Measurements from ENCODE around the gene CCPG1.

The CCPG1 gene

DNA sequence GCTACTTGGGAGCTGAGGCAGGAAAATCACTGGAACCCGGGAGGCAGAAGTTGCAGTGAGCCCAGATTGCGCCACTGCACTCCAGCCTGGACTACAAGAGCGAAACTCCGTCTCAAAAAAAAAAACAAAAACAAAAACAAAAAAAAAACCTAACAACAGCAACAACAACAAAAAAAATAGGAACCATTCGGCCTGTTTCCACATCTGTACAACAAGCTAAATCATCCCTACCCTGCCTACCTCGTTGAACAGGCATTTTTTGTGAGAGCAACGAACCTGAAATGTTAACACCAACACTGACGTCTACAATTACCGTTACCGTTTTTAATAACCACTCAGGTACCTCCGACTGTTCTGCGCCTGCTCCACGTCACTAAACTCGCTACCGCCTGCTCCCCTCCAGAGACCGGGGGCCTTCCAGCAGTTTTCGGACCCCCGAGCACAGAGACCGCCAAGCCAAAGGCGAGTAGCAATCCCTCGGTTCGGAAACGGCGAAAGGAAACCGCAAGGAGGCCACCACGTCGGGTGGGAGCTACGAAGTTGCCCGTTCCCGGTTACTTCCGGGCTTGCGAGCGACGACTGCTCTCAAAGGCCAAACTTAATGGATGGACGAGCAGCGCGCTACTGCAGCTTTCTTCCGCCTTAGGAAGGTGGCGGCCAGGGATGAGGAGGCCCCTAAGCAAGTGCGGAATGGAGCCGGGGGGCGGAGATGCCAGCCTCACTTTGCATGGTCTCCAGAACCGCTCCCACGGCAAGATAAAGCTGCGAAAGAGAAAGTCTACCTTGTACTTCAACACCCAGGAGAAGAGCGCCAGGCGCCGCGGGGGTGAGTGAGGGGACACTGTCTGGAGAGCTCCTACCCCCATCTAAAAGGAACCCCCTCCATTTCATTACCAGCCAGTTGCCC lies 89.3 kb downstream of the CCPG1 start, which contains the start of the genes PIGB and PIGBOS1:
TSS of gene PIGB (plus strand) at position 635 of the 907 bp plus-strand sequence. CDS start at position 664, 29 bp downstream.
TSS of gene PIGBOS1 (minus strand) at position 536 of the 907 bp plus-strand sequence. CDS start 1,331 bp downstream, outside the sequence.
- peak; percentile 55 to 67 for DNase-seq (ENCODE audit: low read depth in 2 of 2)
